CD4-positive, alpha-beta T cell (primary cell): Measurements from ENCODE around the gene SLC23A3. TPM values are rescaled to one million over a fixed set of nuclear protein-coding genes. Genes with fewer than 3 reads are reported as not detected.

Experiments
- ATAC-seq: fragments of 200-7000 bp; cut with Tn5 transposase; one replicate; pipeline ENCODE4 v1.10.0; 2022; ENCODE audit warnings: mild to moderate bottlenecking; ENCODE audit not compliant: poor library complexity
- CTCF ChIA-PET: fragments of 350-600 bp; sonication (Branson Sonifier 250); formaldehyde crosslinking; loops from one replicate; lab custom pipeline; 2021; ENCODE audit warnings: antibody characterized with exemption, inconsistent platforms; lab: Charles Lee
- POLR2A ChIA-PET: fragments of 350-600 bp; sonication (Branson Sonifier 250); formaldehyde crosslinking; loops from one replicate; lab custom pipeline; 2021; ENCODE audit warnings: antibody characterized with exemption, inconsistent platforms; lab: Charles Lee
- DNase-seq, 14 experiments: peaks; one replicate each; pipeline ENCODE4 v3.0.0-alpha.2; 2013 to 2020; ENCODE audit warnings: mixed read lengths in 2 of 14
- H3K27ac ChIP-seq, 2 donors: one replicate each; pipeline versions ENCODE4 v1.5.1 to v1.7.0; 2013; ENCODE audit warnings: low read length in 2 of 2, low read depth in 1 of 2, mild to moderate bottlenecking in 1 of 2
- H3K27me3 ChIP-seq, 2 experiments: 1 replicate in 1 of 2; 2 replicates in 1 of 2; pipeline versions ENCODE4 v1.6.1 to v1.7.0; 2013; ENCODE audit warnings: low read length in 2 of 2, control low read depth in 1 of 2, mild to moderate bottlenecking in 1 of 2, moderate library complexity in 1 of 2; ENCODE audit not compliant: insufficient read depth in 2 of 2, control insufficient read depth in 1 of 2
- H3K36me3 ChIP-seq: one replicate; pipeline ENCODE4 v1.6.1; 2013; ENCODE audit warnings: low read length, control low read depth; ENCODE audit not compliant: insufficient read depth
- H3K4me1 ChIP-seq: one replicate; pipeline ENCODE4 v1.6.1; 2013; ENCODE audit warnings: low read length, control low read depth; ENCODE audit not compliant: insufficient read depth
- H3K4me3 ChIP-seq: one replicate; pipeline ENCODE4 v1.5.1; 2013; ENCODE audit warnings: mild to moderate bottlenecking, low read length, moderate library complexity
- H3K9me3 ChIP-seq, 2 experiments: 1 replicate in 1 of 2; 2 replicates in 1 of 2; pipeline versions ENCODE4 v1.6.1 to v1.7.0; 2013; ENCODE audit warnings: low read length in 2 of 2, mild to moderate bottlenecking in 2 of 2, control low read depth in 1 of 2, moderate library complexity in 1 of 2; ENCODE audit not compliant: control insufficient read depth in 1 of 2, insufficient read depth in 1 of 2
- H3K27ac Mint-ChIP-seq: one replicate; pipeline ENCODE4 v1.8.0; 2020; ENCODE audit warnings: mixed read lengths
- H3K27me3 Mint-ChIP-seq: one replicate; pipeline ENCODE4 v1.8.0; 2021; ENCODE audit warnings: mixed read lengths
- H3K36me3 Mint-ChIP-seq: one replicate; pipeline ENCODE4 v1.8.0; 2021; ENCODE audit warnings: low read depth, mixed read lengths
- H3K4me1 Mint-ChIP-seq: one replicate; pipeline ENCODE4 v1.8.0; 2021; ENCODE audit warnings: low read depth, mixed read lengths
- H3K4me3 Mint-ChIP-seq: one replicate; pipeline ENCODE4 v1.8.0; 2020; ENCODE audit warnings: mild to moderate bottlenecking, mixed read lengths
- H3K9me3 Mint-ChIP-seq: one replicate; pipeline ENCODE4 v1.8.0; 2020; ENCODE audit warnings: mixed read lengths
- CTCF ChIP-seq: fragments of 200-600 bp; IDR thresholded peaks from one replicate; pipeline ENCODE4 v1.8.0; 2022; ENCODE audit warnings: antibody characterized with exemption, mild to moderate bottlenecking
- intact Hi-C, 2 experiments: fragments of 100-400 bp; cut with DNase I in 1 of 2; cut with micrococcal nuclease in 1 of 2; formaldehyde crosslinking; loops; one replicate each; pipeline versions ENCODE4 v1.15.1 to v1.9.0; 2023 to 2025; cut with DNase I, micrococcal nuclease
- total RNA-seq, 174 experiments: library from RNA in 2 of 174; stranded (reverse) in 2 of 174; gene quantifications; one replicate each; pipeline ENCODE4 v1.2.3 and lab custom pipeline; 2021 to 2026

The SLC23A3 gene
- total RNA-seq, 2 experiments from 2014 or later, result 0.36 to 0.96 TPM

- Mint-ChIP-seq H3K9me3 (no peaks in the 10 kb centered on the region), H3K4me1 (peaks cover 5% of the 10 kb centered on the region)
Observed at GRCh38 chr2:219131327-219131726, 38.5 kb downstream of the SLC23A3 start.

GRCh38 chr2:219129589-219129988, 40.2 kb downstream of the SLC23A3 start:
- Mint-ChIP-seq H3K4me3 (no peak overlapping the region), H3K4me1 (peaks cover 15% of the 10 kb centered on the region), H3K9me3 (no peaks in the 10 kb centered on the region)

More at GRCh38 chr2:219131327-219131726, 38.5 kb downstream of the SLC23A3 start:
- Mint-ChIP-seq H3K27ac (no peak overlapping the region), H3K36me3 (peaks cover 33% of the 10 kb centered on the region), H3K4me3 (no peak overlapping the region), H3K27me3 (no peaks in the 10 kb centered on the region)
- Histone ChIP-seq H3K4me3 (no peak overlapping the region), H3K27ac (no peak overlapping the region), H3K27me3 (no peaks in the 10 kb centered on the region), H3K36me3 (peaks cover 8% of the 10 kb centered on the region), H3K9me3 (no peaks in the 10 kb centered on the region), H3K4me1 (no peaks in the 10 kb centered on the region)
- DNase-seq, result no peak
- intact Hi-C loops, result no loop called here
- POLR2A ChIA-PET, result no interaction called here
- no peak for ATAC-seq
- CTCF ChIA-PET, result interaction anchor here (1.0 kb wide), 1 partner anchor 57 kb away, joined by 3 read pairs; no protein-coding TSS in a partner anchor
- no peak for TF ChIP-seq CTCF

DNA sequence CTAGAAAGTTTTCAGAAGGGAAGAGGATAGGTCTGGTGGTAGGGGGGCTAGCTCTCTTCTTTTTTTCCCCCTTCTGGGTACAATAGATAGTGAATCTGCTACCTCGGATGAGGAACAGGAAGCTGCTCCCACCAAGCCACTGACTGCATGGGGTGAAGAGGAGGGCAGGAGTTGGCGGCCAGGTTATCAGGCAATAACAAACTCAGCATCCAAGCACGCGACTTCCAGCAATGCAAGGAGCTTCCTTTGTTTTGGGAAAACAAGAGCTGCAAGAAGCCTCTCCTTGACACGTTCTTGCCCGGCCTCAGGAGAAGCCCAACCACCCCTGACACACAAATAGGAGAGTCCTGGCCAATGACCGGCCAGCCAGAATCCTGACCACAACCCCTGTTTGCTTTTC, 41.4 kb downstream of the SLC23A3 start:
- ChIA-PET POLR2A (interaction anchor here (1.2 kb wide), 1 partner anchor 49 kb away, joined by 3 read pairs; no protein-coding TSS in a partner anchor), CTCF (interaction anchor here (0.8 kb wide), 1 partner anchor 27 kb away, joined by 3 read pairs; no protein-coding TSS in a partner anchor)
- no peak overlapping the region for H3K4me3 Mint-ChIP-seq
- Histone ChIP-seq H3K4me1 (peaks cover 7% of the 10 kb centered on the region), H3K4me3 (no peak overlapping the region), H3K9me3 (no peaks in the 10 kb centered on the region), H3K36me3 (peaks cover 8% of the 10 kb centered on the region), H3K27me3 (no peaks in the 10 kb centered on the region), H3K27ac (no peak overlapping the region)
- no peak for TF ChIP-seq CTCF
- peaks cover 23% of the 10 kb centered on the region for H3K36me3 Mint-ChIP-seq
- H3K27me3 Mint-ChIP-seq, result no peaks in the 10 kb centered on the region
- ATAC-seq (no peak), DNase-seq (no peak)
- intact Hi-C loops, result no loop called here
- peaks cover 24% of the 10 kb centered on the region for H3K4me1 Mint-ChIP-seq
- H3K27ac Mint-ChIP-seq, result no peak overlapping the region
- H3K9me3 Mint-ChIP-seq, result no peaks in the 10 kb centered on the region

More at GRCh38 chr2:219129589-219129988, 40.2 kb downstream of the SLC23A3 start:
- intact Hi-C loops, result no loop called here
- ChIA-PET CTCF (no interaction called here), POLR2A (interaction anchor here (1.2 kb wide), 1 partner anchor 50 kb away, joined by 3 read pairs; no protein-coding TSS in a partner anchor)
- Histone ChIP-seq H3K4me3 (no peak overlapping the region), H3K27ac (no peak overlapping the region), H3K27me3 (no peaks in the 10 kb centered on the region), H3K36me3 (peaks cover 8% of the 10 kb centered on the region), H3K9me3 (no peaks in the 10 kb centered on the region), H3K4me1 (peaks cover 6% of the 10 kb centered on the region)
- ATAC-seq (no peak), DNase-seq (no peak)
- Mint-ChIP-seq H3K27me3 (no peaks in the 10 kb centered on the region), H3K36me3 (peaks cover 26% of the 10 kb centered on the region), H3K27ac (no peak overlapping the region)
- TF ChIP-seq CTCF, result no peak
